Hair follicular keratinocyte (primary cell): ENCODE measurements around the gene FSIP1. TPM values are rescaled to one million over a fixed set of nuclear protein-coding genes. Genes with fewer than 3 reads are reported as not detected.

ENCODE experiments used
- total RNA-seq: library from RNA; depleted of rRNA; stranded (reverse); fragments of >200 nt; gene quantifications from 2 replicates; pipeline ENCODE4 v1.2.3, GENCODE V29; 2015

The FSIP1 gene
- 0.76 and 2.0 TPM in 2 replicates for total RNA-seq

DNA sequence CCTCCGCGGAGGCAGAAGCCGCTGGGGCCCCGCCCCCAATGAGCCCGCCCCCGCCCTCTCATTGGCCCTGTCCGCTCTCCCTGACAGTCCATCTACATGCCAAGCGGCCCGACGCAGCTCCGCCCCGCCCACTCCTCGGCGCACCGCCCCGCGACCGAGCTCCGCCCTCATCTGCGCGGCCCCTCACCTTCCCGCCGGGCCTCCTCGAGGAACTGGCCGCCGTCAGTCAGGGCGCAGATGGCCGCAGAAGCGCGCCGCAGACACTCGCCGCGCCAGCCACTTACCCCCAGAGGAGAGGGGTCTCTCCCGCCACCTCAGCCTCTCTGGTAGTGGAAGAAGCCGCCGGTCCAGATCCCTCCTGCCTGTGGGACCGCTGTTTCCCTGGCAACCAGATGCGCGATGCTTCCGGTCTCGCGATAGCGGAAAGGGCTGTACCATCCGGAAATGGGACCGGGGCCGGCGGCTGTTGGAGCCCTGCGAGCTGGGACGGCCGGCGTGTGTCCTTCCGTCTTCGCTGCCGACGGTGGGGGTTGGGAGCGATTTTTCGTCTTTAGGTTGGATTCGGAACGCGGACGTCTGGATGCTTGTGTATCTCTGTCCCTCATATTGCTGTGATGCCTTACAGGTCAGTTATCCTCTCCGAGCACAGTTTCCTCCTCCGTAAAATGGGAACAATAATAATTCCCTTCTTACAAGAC lies at the start of gene FSIP1:
Gene FSIP1, minus strand, starts transcription at position 401 of the 698 bp plus-strand sequence. CDS start 6,317 bp downstream, outside the sequence.

DNA sequence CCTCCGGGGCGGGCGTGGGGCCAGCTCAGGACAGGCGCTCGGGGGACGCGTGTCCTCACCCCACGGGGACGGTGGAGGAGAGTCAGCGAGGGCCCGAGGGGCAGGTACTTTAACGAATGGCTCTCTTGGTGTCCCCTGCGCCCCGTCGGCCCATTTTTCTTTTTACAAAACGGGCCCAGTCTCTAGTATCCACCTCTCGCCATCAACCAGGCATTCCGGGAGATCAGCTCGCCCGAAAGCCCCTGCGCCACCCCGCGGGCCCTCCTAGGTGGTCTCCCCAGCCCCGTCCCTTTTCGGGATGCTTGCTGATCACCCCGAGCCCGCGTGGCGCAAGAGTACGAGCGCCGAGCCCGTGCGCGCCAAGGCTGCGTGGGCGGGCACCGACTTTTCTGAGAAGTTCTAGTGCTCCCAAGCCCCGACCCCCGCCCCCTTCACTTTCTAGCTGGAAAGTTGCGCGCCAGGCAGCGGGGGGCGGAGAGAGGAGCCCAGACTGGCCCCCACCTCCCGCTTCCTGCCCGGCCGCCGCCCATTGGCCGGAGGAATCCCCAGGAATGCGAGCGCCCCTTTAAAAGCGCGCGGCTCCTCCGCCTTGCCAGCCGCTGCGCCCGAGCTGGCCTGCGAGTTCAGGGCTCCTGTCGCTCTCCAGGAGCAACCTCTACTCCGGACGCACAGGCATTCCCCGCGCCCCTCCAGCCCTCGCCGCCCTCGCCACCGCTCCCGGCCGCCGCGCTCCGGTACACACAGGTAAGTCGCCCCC lies 202.0 kb downstream of the FSIP1 start, which contains the start of gene THBS1:
Gene THBS1, plus strand, starts transcription at position 595 of the 757 bp plus-strand sequence. CDS start 779 bp downstream, outside the sequence.

Other genes with a start within 250 kb of the FSIP1 start
- gene THBS1, start 201.8 kb downstream of the FSIP1 start, total RNA-seq = 1,084 and 1,224 TPM in 2 replicates
- gene GPR176, start 137.4 kb upstream of the FSIP1 start, total RNA-seq = 17.5 and 25.3 TPM in 2 replicates
- gene EIF2AK4, start 151.3 kb upstream of the FSIP1 start, total RNA-seq = 59.4 and 64.5 TPM in 2 replicates